HFFc6 (cell line): ENCODE data around the gene METTL18. TPM values are rescaled to one million over a fixed set of nuclear protein-coding genes. Genes with fewer than 3 reads are reported as not detected.
"Not testable (repeated sequence)": the region's sequence is repeated elsewhere in the genome, so short reads cannot be mapped to it uniquely, and the experiment has no call there.

Experiments used
- DNase-seq: peaks from one replicate; pipeline ENCODE4 v3.0.0-alpha.2; 2018
- H3K27ac Mint-ChIP-seq: 2 replicates; pipeline ENCODE4 v1.8.0; 2020; ENCODE audit warnings: mild to moderate bottlenecking, mixed read lengths
- H3K27me3 Mint-ChIP-seq: 2 replicates; pipeline ENCODE4 v1.8.0; 2021; ENCODE audit warnings: mild to moderate bottlenecking, moderate library complexity, mixed read lengths; ENCODE audit not compliant: insufficient read depth
- H3K36me3 Mint-ChIP-seq: 2 replicates; pipeline ENCODE4 v1.8.0; 2021; ENCODE audit warnings: low read depth, mixed read lengths
- H3K4me1 Mint-ChIP-seq: 2 replicates; pipeline ENCODE4 v1.8.0; 2020; ENCODE audit warnings: low read depth, mixed read lengths
- H3K4me3 Mint-ChIP-seq: 2 replicates; pipeline ENCODE4 v1.8.0; 2020; ENCODE audit warnings: mild to moderate bottlenecking, moderate library complexity, mixed read lengths
- H3K9me3 Mint-ChIP-seq: 2 replicates; pipeline ENCODE4 v1.8.0; 2020; ENCODE audit warnings: mild to moderate bottlenecking, mixed read lengths
- CTCF ChIP-seq: fragments of 200-600 bp; sonication (generic); IDR thresholded peaks from 2 replicates; pipeline ENCODE4 v1.5.0; 2021; ENCODE audit warnings: antibody characterized with exemption, mild to moderate bottlenecking
- total RNA-seq, 6 experiments: library from RNA; stranded (reverse); fragmentation: NEBNext Ultra II Directional; extraction: Animal tissue kit (Norgen Biotek cat#: 25700); gene quantifications; 2 replicates in 1 of 6; 3 replicates in 5 of 6; pipeline ENCODE4 v1.2.3, GENCODE V29; 2021

The METTL18 gene
- total RNA-seq, 6 experiments from 2014 or later: 4.1 to 6.3 (median 4.9) TPM

DNA sequence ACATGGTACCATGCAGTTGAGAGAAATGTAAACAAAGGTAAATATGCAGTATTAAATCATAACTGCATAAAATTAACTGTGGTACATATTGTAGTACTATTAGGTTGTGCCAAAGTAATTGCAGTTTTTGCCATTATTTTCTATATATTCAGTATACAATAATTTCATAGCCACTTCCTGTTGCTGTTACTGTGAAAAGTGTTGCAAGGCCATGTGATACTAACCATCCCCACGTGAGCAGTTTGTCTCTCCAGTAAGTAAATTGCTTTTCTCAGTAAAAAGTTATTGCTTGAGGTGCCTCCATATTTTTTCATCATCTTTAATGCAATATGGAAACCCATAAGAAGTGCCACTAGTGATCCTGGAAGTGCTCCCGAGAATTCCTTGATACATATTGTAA lies 19.6 kb upstream of the METTL18 start:
- Mint-ChIP-seq H3K4me3 (no peak overlapping the region), H3K27ac (no peak overlapping the region), H3K4me1 (no peaks in the 10 kb centered on the region), H3K36me3 (peaks cover 9% of the 10 kb centered on the region), H3K9me3 (no peaks in the 10 kb centered on the region), H3K27me3 (no peaks in the 10 kb centered on the region)
- DNase-seq: no peak
- TF ChIP-seq CTCF: no peak

DNA sequence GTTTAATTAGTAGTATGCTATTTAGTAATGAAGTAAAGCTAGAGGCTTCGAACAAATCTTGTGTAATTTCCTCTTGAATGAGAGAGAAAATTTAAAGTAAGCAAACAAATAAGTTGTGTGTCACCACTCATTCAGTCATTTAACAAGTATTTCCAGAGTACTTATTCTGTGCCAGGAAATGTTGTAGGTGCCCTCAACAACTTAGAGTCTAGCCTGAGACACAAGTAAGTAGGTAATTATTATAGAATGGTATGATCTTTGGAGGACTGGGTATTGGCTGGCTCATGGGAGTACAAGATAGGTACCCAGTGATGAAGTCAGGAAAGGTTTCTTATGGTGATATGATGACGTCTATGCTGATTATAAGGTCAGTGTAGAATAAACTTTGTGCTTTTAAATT lies 17.4 kb upstream of the METTL18 start:
- H3K27me3 Mint-ChIP-seq: no peaks in the 10 kb centered on the region
- no peak for TF ChIP-seq CTCF
- peaks cover under 1% of the 10 kb centered on the region; the same call in 1 of the 2 replicates for H3K4me1 Mint-ChIP-seq
- no peak for DNase-seq
- no peaks in the 10 kb centered on the region for H3K9me3 Mint-ChIP-seq
- no peak overlapping the region for H3K27ac Mint-ChIP-seq
- peaks cover 2% of the 10 kb centered on the region; the same call in 1 of the 2 replicates for H3K36me3 Mint-ChIP-seq
- H3K4me3 Mint-ChIP-seq: no peak overlapping the region

DNA sequence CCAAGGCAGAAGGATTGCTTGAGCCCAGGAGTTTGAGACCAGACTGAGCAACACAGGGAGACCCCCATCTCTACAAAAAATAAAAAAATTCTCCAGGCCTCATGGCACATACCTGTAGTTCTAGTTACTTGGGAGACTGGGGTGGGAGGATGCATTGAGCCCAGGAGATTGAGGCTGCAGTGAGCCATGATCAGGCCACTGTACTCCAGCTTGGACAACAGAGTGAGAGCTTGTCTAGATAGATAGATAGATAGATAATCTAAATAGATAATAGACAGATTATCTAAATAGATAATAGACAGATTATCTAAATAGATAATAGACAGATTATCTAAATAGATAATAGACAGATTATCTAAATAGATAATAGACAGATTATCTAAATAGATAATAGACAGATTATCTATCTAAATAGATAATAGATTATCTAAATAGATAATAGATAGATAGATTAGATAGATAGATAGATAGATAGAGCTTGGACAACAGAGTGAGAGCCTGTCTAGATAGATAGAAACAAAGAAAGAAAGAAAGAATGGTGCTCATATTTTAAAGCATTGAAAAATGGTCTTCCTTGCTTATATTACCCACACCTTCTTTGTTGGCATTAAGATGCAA lies 16.8 kb upstream of the METTL18 start:
- not testable (repeated sequence) for H3K4me3 Mint-ChIP-seq, H3K27me3 Mint-ChIP-seq, H3K9me3 Mint-ChIP-seq, H3K27ac Mint-ChIP-seq, H3K4me1 Mint-ChIP-seq, DNase-seq, H3K36me3 Mint-ChIP-seq

- Mint-ChIP-seq H3K27me3 (no peaks in the 10 kb centered on the region), H3K4me3 (no peak overlapping the region), H3K9me3 (no peaks in the 10 kb centered on the region), H3K27ac (no peak overlapping the region), H3K4me1 (peaks cover 6% of the 10 kb centered on the region; the same call in 1 of the 2 replicates), H3K36me3 (no peaks in the 10 kb centered on the region)
- peak; percentile 86 for TF ChIP-seq CTCF
- DNase-seq: peak; percentile 49
Measured at GRCh38 chr1:169809370-169810095, 14.8 kb upstream of the METTL18 start.

GRCh38 chr1:169804941-169805340 lies 10.2 kb upstream of the METTL18 start:
- H3K4me3 Mint-ChIP-seq: no peak overlapping the region
- H3K36me3 Mint-ChIP-seq: no peaks in the 10 kb centered on the region
- no peak for TF ChIP-seq CTCF
- no peak overlapping the region for H3K27ac Mint-ChIP-seq
- H3K27me3 Mint-ChIP-seq: no peaks in the 10 kb centered on the region
- no peaks in the 10 kb centered on the region for H3K9me3 Mint-ChIP-seq
- DNase-seq: no peak
- peaks cover 6% of the 10 kb centered on the region; the same call in 1 of the 2 replicates for H3K4me1 Mint-ChIP-seq

- no peaks in the 10 kb centered on the region for H3K9me3 Mint-ChIP-seq
- H3K27me3 Mint-ChIP-seq: no peaks in the 10 kb centered on the region; the same call in 1 of the 2 replicates
- peaks cover under 1% of the 10 kb centered on the region; the same call in 1 of the 2 replicates for H3K36me3 Mint-ChIP-seq
- no peak for TF ChIP-seq CTCF
- no peak overlapping the region for H3K4me3 Mint-ChIP-seq
- H3K27ac Mint-ChIP-seq: no peak overlapping the region
- no peak for DNase-seq
- H3K4me1 Mint-ChIP-seq: peaks cover 15% of the 10 kb centered on the region
Measured at GRCh38 chr1:169802888-169803287, 8.2 kb upstream of the METTL18 start.
